ENCODE measurements around the gene LSM12.

- TF ChIP-seq, protein P1, sequence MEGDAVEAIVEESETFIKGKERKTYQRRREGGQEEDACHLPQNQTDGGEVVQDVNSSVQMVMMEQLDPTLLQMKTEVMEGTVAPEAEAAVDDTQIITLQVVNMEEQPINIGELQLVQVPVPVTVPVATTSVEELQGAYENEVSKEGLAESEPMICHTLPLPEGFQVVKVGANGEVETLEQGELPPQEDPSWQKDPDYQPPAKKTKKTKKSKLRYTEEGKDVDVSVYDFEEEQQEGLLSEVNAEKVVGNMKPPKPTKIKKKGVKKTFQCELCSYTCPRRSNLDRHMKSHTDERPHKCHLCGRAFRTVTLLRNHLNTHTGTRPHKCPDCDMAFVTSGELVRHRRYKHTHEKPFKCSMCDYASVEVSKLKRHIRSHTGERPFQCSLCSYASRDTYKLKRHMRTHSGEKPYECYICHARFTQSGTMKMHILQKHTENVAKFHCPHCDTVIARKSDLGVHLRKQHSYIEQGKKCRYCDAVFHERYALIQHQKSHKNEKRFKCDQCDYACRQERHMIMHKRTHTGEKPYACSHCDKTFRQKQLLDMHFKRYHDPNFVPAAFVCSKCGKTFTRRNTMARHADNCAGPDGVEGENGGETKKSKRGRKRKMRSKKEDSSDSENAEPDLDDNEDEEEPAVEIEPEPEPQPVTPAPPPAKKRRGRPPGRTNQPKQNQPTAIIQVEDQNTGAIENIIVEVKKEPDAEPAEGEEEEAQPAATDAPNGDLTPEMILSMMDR (IDR thresholded peaks at IDR 0.05) = no peak
- TF ChIP-seq POLR2A (IDR thresholded peaks at IDR 0.05) = no peak
These were observed 53.6 kb downstream of the LSM12 start for GRCh38 chr17:44012874-44013273.
